Measurements from ENCODE around the gene GPR32. TPM values are rescaled to one million over a fixed set of nuclear protein-coding genes. Genes with fewer than 3 reads are reported as not detected.
"Not testable (repeated sequence)": the region's sequence is repeated elsewhere in the genome, so short reads cannot be mapped to it uniquely, and the experiment has no call there.

The GPR32 gene
- total RNA-seq, 2 donors from 2014 or later: not detected

- Mint-ChIP-seq H3K27ac (no peak overlapping the region), H3K27me3 (peaks cover 81% of the 10 kb centered on the region), H3K36me3 (ENCODE audit: low read depth) (no peaks in the 10 kb centered on the region), H3K4me3 (no peak overlapping the region), H3K4me1 (no peaks in the 10 kb centered on the region)
- no peak for ATAC-seq
- no peak for DNase-seq
- H3K9me3 ChIP-seq (ENCODE audit: control insufficient read depth, low read length, poor library complexity, severe bottlenecking): no peaks in the 10 kb centered on the region
These were observed 33.9 kb upstream of the GPR32 start for GRCh38 chr19:50736338-50736737.

- ATAC-seq (no peak), DNase-seq (no peak)
- Mint-ChIP-seq H3K27me3 (peaks cover 61% of the 10 kb centered on the region), H3K27ac (no peak overlapping the region), H3K4me3 (no peak overlapping the region), H3K4me1 (no peaks in the 10 kb centered on the region), H3K36me3 (ENCODE audit: low read depth) (no peaks in the 10 kb centered on the region)
- H3K9me3 ChIP-seq (ENCODE audit: control insufficient read depth, low read length, poor library complexity, severe bottlenecking): no peaks in the 10 kb centered on the region
These were observed 30.9 kb upstream of the GPR32 start for GRCh38 chr19:50739132-50739913.

DNA sequence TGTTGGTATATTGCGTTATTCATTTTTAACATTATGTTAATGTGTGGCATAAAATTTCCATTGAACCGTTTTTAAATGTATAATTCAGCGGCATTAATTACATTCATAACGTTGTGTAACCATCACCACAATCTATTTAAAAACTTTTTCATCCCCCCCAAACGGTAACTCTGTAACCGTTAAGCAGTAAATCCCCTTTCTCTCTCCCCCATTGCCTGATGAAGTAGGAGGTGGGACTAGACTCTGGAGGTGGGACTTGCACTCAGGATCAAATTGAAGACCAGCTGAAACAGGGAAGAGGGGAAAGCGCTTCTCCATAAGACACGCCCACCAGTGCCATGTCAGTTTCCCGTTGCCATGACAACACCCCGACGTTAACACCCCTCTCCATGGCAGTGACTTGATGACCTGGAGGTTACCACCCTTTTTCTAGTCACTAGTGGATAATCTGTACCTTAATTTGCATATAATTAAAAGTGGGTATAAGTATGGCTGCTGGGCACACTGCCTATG, 30.3 kb upstream of the GPR32 start:
- H3K4me3 Mint-ChIP-seq: no peak overlapping the region
- H3K27me3 Mint-ChIP-seq: peaks cover 59% of the 10 kb centered on the region
- no peaks in the 10 kb centered on the region for H3K36me3 Mint-ChIP-seq (ENCODE audit: low read depth)
- no peaks in the 10 kb centered on the region for H3K9me3 ChIP-seq (ENCODE audit: control insufficient read depth, low read length, poor library complexity, severe bottlenecking)
- DNase-seq (no peak), ATAC-seq (no peak)
- no peaks in the 10 kb centered on the region for H3K4me1 Mint-ChIP-seq
- no peak overlapping the region for H3K27ac Mint-ChIP-seq

GRCh38 chr19:50741179-50741933, 28.9 kb upstream of the GPR32 start:
- no peaks in the 10 kb centered on the region for H3K36me3 Mint-ChIP-seq (ENCODE audit: low read depth)
- H3K4me1 Mint-ChIP-seq: no peaks in the 10 kb centered on the region
- H3K4me3 Mint-ChIP-seq: no peak overlapping the region
- no peaks in the 10 kb centered on the region for H3K9me3 ChIP-seq (ENCODE audit: control insufficient read depth, low read length, poor library complexity, severe bottlenecking)
- ATAC-seq: no peak
- H3K27ac Mint-ChIP-seq: no peak overlapping the region
- DNase-seq: no peak
- peaks cover 55% of the 10 kb centered on the region for H3K27me3 Mint-ChIP-seq

DNA sequence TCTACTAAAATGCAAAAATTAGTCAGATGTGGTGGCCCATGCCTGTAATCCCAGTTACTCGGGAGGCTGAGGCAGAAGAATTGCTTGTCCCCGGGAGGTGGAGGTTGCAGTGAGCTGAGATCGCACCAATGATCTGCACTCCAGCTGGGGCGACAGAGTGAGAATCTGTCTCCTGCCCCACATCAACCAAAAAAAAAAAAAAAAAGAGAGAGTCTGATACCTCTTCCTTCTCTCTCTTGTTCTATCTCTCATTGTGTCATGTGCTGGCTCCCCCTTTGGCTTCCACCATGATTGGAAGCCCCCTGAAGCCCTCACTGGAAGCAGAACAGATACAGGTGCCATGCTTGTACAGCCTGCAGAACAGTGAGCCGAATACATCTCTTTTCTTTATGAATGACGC, 26.7 kb upstream of the GPR32 start:
- no peak for ATAC-seq
- H3K9me3 ChIP-seq (ENCODE audit: control insufficient read depth, low read length, poor library complexity, severe bottlenecking): no peaks in the 10 kb centered on the region
- peaks cover 49% of the 10 kb centered on the region for H3K27me3 Mint-ChIP-seq
- DNase-seq: no peak
- H3K4me1 Mint-ChIP-seq: no peaks in the 10 kb centered on the region
- H3K36me3 Mint-ChIP-seq (ENCODE audit: low read depth): no peaks in the 10 kb centered on the region
- no peak overlapping the region for H3K27ac Mint-ChIP-seq
- no peak overlapping the region for H3K4me3 Mint-ChIP-seq

GRCh38 chr19:50745221-50745620, 25.0 kb upstream of the GPR32 start:
- ATAC-seq (no peak), DNase-seq (no peak)
- no peak overlapping the region for H3K4me3 Mint-ChIP-seq
- no peaks in the 10 kb centered on the region for H3K4me1 Mint-ChIP-seq
- H3K27me3 Mint-ChIP-seq: peaks cover 34% of the 10 kb centered on the region
- no peaks in the 10 kb centered on the region for H3K36me3 Mint-ChIP-seq (ENCODE audit: low read depth)
- H3K9me3 ChIP-seq (ENCODE audit: control insufficient read depth, low read length, poor library complexity, severe bottlenecking): no peaks in the 10 kb centered on the region
- H3K27ac Mint-ChIP-seq: no peak overlapping the region

DNA sequence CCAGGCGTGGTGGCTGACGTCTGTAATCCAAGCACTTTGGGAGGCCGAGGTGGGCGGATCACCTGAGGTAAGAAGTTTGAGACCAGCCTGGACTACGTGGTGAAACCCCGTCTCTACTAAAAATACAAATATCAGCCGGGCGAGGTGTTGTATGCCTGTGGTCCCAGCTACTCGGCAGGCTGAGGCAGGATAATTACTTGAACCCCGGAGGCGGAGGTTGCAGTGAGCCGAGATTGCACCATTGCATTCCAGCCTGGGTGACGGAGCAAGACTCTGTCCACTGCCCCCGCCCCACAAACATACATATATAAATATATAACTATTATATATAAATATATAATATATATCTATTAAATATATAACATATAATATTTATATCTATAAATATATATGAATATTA, 23.1 kb upstream of the GPR32 start:
- not testable (repeated sequence) for ATAC-seq

DNA sequence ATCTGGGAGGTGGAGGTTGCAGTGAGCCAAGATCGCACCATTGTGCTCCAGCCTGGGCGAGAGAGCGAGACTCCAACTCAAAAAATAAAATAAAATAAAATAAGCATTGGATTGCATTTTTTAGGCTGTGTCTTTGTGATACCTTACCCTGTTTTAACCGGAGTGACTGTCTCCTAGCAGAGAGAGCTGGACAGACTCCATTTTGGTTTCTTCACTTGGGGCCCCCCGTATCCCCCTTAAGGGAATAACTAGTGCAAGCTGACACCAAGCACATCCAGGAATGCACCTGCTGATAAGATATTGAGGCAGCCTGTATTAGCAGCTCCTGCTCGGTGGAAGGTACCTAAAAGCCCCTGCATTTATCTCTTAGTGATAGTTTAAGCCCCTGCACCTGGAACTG, 20.8 kb upstream of the GPR32 start:
- H3K4me1 Mint-ChIP-seq: no peaks in the 10 kb centered on the region
- no peaks in the 10 kb centered on the region for H3K9me3 ChIP-seq (ENCODE audit: control insufficient read depth, low read length, poor library complexity, severe bottlenecking)
- ATAC-seq: no peak
- no peak overlapping the region for H3K4me3 Mint-ChIP-seq
- DNase-seq: no peak
- H3K27ac Mint-ChIP-seq: no peak overlapping the region
- no peaks in the 10 kb centered on the region for H3K36me3 Mint-ChIP-seq (ENCODE audit: low read depth)
- H3K27me3 Mint-ChIP-seq: peaks cover 22% of the 10 kb centered on the region

More for the DNA sequence above, 23.1 kb upstream of the GPR32 start:
- not testable (repeated sequence) for DNase-seq; H3K36me3 Mint-ChIP-seq (ENCODE audit: low read depth); H3K27ac Mint-ChIP-seq; H3K9me3 ChIP-seq (ENCODE audit: control insufficient read depth, low read length, poor library complexity, severe bottlenecking); H3K4me3 Mint-ChIP-seq; H3K4me1 Mint-ChIP-seq
- H3K27me3 Mint-ChIP-seq: peaks cover 16% of the 10 kb centered on the region

DNA sequence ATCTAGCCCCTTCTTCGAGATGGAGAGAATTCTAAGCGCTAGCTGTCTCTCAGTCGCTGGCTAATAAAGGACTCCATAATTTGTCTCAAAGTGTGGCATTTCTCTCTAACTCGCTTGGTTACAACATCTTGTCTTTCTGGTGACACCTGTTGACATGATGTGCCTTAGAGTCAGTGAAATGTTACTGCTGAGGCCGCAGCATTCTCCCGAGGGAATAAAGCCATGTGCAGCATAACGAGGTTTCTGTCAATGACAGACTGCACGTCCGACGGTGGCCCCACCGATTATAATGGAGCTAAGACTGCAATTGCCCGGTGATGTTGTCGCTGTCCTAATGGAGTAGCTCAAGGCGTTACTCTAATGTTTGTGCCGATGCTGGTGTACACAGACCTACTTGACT, 20.3 kb upstream of the GPR32 start:
- Mint-ChIP-seq H3K27me3 (peaks cover 27% of the 10 kb centered on the region), H3K4me1 (no peaks in the 10 kb centered on the region), H3K27ac (no peak overlapping the region), H3K4me3 (no peak overlapping the region), H3K36me3 (ENCODE audit: low read depth) (no peaks in the 10 kb centered on the region)
- DNase-seq (no peak), ATAC-seq (no peak)
- H3K9me3 ChIP-seq (ENCODE audit: control insufficient read depth, low read length, poor library complexity, severe bottlenecking): no peaks in the 10 kb centered on the region

- no peaks in the 10 kb centered on the region for H3K9me3 ChIP-seq (ENCODE audit: control insufficient read depth, low read length, poor library complexity, severe bottlenecking)
- H3K4me1 Mint-ChIP-seq: no peaks in the 10 kb centered on the region
- no peak overlapping the region for H3K4me3 Mint-ChIP-seq
- peaks cover 28% of the 10 kb centered on the region for H3K27me3 Mint-ChIP-seq
- H3K36me3 Mint-ChIP-seq (ENCODE audit: low read depth): peaks cover 4% of the 10 kb centered on the region
- DNase-seq (no peak), ATAC-seq (no peak)
- no peak overlapping the region for H3K27ac Mint-ChIP-seq
These were observed 16.4 kb upstream of the GPR32 start for GRCh38 chr19:50753879-50754278.

DNA sequence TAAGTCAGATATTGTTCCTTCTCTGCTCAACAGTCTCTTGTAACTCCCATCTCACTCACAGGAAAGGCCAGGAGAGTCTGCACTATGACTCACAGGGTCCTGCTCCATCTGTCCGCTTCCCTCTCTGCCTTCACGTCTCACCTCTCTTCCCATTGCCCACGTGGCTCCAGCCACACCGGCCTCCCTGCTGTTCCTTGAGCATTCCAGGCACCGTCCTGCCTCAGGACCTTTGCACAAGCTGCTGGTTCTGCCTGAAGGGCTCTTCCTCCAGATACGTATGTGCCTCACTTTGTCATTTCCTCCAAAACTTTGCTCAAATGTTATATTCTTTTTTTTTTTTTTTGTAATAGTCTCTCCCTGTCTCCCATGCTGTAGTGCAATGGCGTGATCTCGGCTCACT, 14.0 kb upstream of the GPR32 start:
- not testable (repeated sequence) for H3K4me3 Mint-ChIP-seq, ATAC-seq
- peaks cover 28% of the 10 kb centered on the region for H3K27me3 Mint-ChIP-seq

GRCh38 chr19:50757624-50758023, 12.6 kb upstream of the GPR32 start:
- ATAC-seq; H3K4me3 Mint-ChIP-seq; H3K9me3 ChIP-seq (ENCODE audit: control insufficient read depth, low read length, poor library complexity, severe bottlenecking); DNase-seq; H3K36me3 Mint-ChIP-seq (ENCODE audit: low read depth); H3K27ac Mint-ChIP-seq; H3K4me1 Mint-ChIP-seq: not testable (repeated sequence)
- H3K27me3 Mint-ChIP-seq: peaks cover 28% of the 10 kb centered on the region

More for the DNA sequence above, 14.0 kb upstream of the GPR32 start:
- H3K36me3 Mint-ChIP-seq (ENCODE audit: low read depth); DNase-seq; H3K9me3 ChIP-seq (ENCODE audit: control insufficient read depth, low read length, poor library complexity, severe bottlenecking); H3K27ac Mint-ChIP-seq; H3K4me1 Mint-ChIP-seq: not testable (repeated sequence)

DNA sequence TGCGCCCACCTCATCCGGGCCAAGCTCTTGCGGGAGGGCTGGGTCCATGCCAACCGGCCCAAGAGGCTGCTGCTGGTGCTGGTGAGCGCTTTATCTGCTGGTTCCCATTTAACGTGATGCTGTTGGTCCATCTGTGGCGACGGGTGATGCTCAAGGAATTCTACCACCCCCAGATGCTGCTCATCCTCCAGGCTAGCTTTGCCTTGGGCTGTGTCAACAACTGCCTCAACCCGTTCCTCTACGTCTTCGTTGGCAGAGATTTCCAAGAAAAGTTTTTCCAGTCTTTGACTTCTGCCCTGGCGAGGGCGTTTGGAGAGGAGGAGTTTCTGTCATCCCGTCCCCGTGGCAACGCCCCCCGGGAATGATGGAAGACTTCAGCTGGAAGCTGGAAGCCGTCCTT, 11.2 kb upstream of the GPR32 start:
- H3K4me3 Mint-ChIP-seq; H3K9me3 ChIP-seq (ENCODE audit: control insufficient read depth, low read length, poor library complexity, severe bottlenecking); DNase-seq; H3K36me3 Mint-ChIP-seq (ENCODE audit: low read depth); ATAC-seq; H3K27ac Mint-ChIP-seq; H3K4me1 Mint-ChIP-seq: not testable (repeated sequence)
- H3K27me3 Mint-ChIP-seq: peaks cover 22% of the 10 kb centered on the region

All from T-helper 17 cell (primary cell).